ENCODE measurements around the gene INSR.
"Not testable (repeated sequence)": the region's sequence is repeated elsewhere in the genome, so short reads cannot be mapped to it uniquely, and the experiment has no call there.

Gene INSR

DNA sequence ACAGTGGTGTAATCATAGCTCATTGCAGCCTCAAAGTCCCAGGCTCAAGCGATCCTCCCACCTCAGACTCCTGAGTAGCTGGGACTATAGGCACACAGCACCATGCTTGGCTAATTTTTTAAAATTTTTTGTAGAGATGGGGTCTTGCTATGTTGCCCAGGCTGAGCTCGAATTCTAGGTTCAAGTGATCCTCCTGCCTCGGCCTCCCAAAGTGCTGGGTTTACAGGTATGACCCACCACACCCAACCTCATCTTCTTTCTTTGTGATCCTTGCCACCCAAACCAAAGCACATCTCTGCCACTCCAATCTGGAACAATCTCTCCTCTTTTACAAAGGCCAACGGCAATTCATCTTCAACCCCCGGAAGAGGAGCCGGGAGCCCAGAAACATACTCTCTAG, 38.6 kb downstream of the INSR start:
- DNase-seq: no peak

DNA sequence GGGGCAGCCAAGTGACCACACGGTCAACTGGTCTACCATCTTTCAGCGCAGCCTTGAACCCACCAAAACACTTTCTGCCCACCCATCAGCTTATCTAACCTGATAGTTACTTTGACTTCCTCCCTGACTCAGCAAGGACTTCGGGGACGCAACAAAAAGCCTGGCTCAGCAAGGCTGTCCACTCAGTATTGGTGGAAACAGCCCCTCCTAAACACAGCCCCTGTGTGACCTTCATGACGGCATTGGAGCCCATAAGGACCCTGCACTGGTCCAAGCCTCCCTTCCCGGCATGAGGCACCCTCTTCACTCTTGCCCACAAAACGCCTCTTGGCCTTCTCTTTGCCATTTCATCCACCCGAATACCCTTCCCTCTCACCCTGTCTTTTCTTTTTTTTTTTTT, 39.1 kb downstream of the INSR start:
- DNase-seq: no peak

DNA sequence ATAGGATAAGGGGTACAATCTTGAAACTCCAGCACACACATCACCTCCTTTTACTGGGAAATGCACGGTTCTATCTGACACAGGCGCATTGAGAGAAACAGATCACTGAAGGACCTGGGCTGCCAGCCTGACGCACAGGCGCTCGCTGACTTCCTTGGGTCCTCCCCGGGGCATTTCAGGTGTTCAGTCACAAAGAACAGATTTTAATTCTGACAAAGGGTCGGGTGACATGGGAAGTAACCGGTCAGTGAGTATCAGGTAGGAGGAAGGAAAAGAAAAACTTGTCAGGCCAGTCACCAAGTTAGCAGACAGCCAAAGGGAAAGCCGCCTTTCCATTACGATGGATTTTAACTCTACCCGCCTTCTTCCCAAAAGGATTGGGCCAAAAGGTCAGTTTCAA, 39.6 kb downstream of the INSR start:
- no peak for DNase-seq

DNA sequence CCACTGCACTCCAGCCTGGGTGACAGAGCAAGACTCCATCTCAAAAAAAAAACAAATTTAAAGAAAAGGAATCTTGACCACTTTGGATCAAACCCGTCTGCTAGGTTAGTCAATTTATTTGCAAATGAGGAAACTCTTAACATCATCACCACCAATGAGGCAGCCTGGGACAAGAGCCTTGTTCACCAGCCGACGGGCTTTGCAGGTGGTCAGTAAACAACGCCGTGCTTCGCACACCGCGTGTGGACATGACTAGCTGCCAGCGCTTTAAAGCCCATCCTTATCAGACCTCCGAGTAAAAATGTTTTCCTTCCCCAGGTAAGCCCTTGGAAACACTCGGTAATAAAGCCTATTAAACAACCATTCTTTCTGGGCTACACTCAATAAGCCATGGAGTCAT, 41.9 kb downstream of the INSR start:
- no peak for DNase-seq

DNA sequence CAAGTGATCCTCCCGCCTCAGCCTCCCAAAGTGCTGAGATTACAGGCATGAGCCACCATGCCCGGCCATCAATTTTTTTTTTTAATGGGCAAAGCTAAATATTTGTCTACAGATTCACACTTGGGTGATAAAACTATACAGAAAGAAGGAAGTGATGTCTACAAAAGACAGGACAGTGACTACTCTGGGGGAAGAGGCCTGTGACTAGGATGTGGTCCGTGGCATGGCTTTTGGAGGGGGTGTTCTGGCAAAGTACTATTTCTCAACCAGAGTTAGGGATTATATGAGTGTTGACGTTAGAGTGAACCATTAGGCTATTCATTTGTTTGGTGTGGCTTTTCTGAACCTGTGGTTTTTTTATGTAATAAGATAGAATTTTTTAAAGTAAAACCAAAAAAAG, 42.7 kb downstream of the INSR start:
- DNase-seq: no peak

DNA sequence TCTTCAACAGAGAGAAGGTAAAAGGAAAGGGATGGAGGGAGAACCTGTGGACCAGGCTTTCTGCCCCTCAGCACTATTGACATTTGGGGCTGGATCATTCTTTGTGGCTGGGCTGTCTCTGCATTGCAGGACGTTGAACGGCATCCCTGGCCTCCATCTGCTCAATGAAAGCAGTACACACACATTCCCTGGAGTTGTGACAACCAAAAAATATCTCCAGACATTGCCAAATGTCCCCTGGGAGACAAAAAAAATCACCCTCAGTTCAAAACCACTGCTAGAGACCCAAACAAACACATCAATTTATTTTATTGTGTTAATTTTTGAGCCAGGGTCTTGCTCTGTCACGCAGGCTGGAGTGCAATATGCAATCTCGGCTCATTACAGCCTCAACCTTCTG, 43.3 kb downstream of the INSR start:
- no peak for DNase-seq

DNA sequence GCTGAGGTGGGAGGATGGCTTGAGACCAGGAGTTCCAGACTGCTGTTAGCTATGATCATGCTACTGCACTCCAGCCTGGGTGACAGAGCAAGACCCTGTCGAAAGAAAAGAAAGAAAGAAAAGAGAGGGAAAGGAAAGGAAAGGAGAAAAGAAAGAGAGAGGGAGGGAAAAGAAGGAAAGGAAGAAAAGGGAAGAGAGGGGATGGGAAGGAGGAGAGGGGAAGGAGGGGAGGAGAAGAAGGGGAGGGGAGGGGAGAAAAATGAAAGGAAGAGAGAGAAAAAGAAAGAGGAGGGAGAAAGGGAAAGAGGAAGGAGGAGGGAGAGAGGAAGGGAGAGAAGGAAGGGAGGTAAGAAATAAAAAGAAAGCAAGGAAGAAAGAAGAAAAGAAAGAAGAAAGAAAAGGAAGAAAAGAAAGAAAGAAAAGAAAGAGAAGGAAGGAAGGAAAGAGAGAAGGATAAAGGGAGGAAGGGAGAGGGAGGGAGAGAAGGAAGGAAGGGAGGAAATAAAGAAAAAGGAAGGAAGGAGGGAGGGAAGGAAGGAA, 44.1 kb downstream of the INSR start:
- DNase-seq: no peak

DNA sequence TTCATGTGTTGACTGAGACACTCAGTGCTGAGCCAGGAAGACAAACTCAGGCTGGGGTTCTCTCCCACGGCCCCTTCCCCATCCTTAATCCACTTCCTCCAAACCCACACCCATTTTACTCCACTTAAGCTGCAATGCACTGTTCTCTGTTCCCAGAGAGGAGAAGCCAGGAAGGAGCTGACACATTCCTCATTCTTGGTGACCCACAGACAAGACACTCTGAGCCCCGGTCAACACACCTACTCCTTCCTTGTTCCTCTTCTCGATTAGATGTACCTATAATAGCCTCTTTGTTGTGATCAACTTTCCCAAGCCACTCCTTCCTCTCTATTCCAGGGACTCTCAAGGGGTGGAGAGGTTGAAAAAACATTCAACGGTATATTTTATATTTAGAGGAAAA, 47.1 kb downstream of the INSR start:
- DNase-seq: no peak

DNA sequence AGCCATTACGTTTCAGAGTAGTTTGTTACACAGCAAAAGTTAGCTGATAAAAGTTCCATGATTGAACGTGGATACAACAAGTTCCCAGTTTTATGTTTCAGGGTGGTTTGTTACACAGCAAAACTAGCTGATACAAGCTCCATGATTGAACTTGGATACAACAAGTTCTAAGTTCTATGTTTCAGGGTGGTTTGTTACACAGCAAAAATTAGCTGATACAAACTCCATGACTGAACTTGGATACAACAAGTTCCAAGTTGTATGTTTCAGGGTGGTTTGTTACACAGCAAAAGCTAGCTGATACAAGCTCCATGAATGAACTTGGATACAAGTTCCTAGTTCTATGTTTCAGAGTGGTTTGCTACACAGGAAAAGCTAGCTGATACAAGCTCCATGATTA, 47.6 kb downstream of the INSR start:
- DNase-seq: no peak

DNA sequence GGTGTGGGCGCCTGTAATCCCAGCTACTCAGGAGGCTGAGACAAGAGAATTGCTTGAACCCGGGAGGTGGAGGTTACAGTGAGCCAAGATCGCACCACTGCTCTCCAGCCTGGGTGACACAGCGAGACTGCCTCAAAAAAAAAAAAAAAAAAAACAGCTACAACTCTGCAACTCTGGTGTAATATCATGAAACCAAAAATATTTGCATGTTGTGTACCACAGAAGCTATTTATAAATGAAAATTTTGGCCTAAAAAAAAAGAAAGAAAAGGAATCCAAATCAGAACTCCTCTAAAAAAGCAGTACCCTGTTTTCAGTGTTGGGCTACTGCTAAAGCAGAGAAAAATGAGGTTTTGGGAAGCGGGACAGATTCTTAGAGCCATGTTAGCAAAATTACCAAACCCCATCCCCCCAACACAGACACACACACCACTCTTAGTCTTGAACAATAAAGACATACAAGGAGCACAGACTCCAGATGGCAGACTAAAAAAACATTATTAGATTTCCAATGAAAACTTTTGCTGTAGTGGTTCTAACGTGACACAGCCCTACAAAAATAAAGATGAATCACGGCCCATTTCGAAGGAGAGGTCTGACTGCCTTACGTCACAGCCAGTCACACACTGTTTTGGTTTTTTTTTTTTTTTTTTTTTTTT, 51.5 kb downstream of the INSR start:
- DNase-seq: no peak

DNA sequence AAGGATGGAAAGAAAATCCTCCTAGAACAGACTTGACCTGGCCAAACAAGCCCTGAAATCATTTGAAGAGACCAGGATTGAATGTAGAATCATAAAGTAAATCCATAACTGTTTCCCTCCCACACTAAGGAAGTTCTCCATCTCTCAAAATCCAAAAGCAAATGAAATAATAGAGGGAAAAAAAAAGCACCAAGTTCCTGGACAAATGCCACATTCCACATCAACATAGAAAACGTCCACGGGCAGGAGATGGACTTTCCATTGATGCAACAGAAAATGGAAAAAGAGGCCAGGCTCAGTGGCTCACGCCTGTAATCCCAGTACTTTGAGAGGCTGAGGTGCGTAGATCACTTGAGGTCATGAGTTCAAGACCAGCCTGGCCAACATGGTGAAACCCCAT, 56.2 kb downstream of the INSR start:
- DNase-seq: no peak

DNA sequence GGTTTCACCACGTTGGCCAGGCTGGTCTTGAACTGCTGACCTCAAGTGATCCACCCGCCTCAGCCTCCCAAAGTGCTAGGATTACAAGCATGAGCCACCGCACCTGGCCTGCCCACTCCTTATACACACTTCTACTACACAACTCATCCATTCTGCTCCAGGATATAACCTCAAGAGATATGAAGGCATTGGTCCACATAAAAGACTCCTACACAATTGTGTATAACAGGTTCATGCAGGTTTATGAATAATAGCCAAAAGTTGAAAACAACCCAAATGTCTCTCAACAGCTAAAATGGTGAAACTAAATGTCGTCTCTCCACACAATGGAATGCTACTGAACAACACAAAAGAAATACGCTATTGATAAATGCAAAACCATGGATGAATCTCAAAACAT, 58.1 kb downstream of the INSR start:
- no peak for DNase-seq

DNA sequence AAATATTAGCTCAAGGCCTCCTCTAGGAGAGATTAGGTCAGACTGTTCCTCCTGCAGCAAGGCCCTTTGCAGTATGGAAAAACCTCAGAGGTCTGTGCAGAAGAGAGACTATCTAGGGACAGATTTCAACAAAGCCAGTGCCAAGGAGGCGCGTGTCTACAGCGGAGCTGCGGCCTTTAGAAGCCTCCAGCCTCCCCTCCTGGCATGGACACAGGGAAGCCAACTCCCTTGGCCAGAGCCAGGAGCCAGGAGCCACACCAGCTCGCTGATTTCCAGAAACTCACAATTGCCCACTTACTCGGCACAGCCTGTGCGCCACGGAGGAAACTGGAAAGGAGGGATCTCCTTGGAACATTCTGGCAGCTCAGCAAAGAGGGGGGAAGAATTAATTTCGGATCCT, 63.4 kb downstream of the INSR start:
- DNase-seq: no peak

DNA sequence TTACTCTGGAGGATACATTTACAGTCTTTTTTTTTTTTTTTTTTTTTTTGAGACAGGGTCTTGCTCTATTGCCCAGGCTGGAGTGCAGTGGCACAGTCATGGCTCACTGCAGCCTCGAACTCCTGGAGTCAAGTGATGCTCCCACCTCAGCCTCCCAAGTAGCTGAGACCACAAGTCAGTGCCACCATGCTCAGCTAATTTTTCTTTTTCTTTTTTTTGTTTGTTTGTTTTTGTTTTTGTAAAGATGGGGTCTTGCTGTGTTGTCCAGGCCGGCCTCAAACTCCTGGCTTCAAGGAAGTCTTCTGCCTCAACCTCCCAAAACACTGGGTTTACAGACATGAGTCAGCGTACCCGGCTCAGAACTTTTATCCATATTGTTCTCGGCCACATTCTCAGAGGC, 64.5 kb downstream of the INSR start:
- DNase-seq: no peak

DNA sequence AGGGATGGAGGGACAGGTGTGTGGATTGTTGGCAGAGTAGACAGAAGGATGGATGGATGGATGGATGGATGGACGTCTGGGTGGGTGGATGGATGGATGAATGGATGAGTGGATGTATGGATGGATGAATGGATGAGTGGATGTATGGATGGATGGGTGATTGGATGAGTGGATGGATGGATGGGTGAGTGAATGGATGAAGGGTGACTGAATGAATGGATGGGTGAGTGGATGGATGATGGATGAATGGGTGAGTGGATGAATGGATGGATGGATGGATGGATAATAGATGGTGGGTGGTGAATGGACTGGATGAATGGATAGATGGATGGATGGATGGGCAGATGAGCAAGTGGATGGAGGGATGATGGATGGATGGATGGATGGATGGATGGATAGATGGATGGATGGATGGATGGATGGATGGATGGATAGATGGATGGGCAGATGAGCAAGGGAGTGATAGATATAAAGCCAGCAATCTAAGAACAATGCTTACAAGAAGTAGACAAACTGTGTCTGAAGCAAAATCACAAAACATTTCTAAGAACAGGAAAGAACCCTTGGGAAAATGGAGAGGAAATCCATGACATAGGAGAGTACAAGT, 65.2 kb downstream of the INSR start:
- no peak for DNase-seq

DNA sequence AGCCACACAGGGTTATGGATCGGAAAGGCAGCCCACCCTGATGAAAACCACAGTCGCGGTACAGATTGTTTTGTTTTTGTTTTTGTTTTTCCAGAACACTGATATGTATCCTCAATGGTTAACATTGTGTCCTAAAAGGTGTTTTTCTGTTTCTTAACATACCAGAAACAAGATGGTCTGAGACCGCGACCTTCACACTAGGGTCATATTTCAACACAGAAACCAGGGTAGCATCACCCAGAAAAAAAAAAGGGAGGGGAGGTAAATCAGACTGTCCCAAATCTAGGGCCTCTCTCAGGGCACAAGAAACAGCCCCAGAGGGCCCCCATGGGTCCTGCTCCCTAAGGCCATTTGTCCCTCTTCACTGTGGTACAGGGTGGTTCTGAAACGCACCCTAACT, 66.5 kb downstream of the INSR start:
- DNase-seq: no peak

DNA sequence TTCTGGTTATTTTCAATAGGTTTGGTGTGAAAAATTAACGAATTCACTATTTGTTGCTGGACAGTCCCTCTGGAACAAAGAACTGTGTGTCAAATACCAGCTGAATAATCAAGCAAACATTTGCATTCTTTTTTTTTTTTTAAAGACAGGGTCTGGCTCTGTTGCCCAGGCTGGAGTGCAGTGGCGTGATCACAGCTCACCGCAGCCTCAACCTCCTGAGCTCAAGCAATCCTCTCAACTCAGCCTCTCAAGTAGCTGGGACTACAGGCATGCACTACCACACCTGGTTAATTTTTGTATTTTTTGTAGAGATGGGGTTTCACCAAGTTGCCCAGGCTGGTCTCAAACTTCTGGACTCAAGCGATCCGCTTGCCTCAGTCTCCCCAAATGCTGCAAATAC, 67.1 kb downstream of the INSR start:
- not testable (repeated sequence) for DNase-seq

DNA sequence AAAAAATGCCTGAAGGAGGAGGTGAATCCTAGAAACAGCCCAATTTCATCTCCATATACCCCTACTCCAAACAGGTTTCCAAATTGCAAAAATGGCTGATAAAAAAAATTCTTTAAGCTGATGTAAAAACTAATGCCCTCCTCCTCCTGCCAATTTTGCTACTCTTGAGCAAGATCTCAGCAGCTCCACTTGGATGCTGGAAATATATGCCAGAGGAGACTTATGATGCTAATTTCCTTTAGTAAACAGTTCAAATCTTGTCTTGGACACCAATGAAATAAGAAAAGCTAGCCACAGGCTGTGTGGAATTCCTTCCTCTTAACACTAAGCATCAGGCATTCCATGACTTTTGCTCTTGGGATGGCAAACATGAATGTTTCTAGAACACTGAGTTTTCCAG, 67.5 kb downstream of the INSR start:
- DNase-seq: no peak

DNA sequence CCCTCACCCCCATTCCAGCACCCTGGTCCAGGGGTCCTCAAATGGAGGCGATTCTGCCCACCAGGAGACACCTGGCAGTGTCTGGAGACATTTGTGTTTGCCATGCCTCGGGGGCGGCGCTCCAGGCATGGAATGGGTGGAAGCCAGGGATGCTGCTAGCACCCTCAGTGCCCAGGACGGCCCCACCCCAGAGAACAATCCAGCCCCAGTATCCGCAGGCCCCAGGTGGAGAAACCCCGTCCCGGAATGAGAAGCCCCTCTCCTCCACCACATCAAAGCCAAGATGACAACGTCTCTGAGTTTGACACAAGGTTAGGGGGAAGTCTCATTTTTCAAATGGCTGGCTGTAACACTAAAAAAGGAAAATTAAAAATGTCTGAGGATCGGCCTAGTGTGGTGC, 68.5 kb downstream of the INSR start:
- no peak for DNase-seq

DNA sequence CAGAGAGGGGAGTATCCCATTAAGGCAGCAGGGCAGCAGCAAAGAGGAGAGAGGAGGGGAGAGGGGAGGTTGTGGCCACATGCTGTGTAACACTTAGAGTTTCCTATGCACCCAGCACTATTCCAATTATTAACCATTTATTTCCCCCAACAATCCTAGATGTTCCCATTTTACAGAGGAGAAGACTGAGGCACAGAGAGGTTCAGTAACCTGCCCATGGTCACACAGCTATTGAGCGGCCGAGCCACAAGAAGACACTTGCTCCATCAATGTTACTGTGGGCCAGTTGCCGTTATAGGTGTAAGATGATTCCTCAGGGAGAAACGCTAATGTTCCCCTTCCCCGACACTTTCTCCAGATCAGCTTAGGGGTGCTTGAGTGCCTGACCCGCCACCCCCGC, 69.2 kb downstream of the INSR start:
- DNase-seq: no peak

DNA sequence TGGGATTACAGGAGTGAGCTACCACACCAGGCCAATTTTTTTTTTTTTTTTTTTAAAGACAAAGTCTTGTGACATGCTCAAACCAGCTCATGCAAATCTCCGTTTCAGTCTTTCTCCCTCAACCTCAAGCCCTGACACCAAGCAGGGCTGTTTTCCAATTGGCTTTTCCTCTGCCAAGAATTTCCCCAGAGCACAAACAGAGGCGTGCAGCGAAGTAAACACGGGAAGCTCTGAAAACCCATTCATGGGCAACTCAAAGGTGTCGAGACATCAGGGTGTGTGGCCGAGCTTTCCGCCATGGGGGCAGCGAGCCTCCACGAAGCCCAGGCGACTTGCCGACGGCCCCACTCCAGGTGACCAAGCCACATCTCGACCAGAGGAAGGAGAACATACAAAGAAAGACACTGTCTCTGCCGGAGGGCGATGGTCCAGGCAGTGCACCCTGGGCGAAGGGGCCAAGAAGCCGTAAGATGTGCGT, 70.0 kb downstream of the INSR start:
- DNase-seq: peak in 1 of 2 experiments; percentile 8

DNA sequence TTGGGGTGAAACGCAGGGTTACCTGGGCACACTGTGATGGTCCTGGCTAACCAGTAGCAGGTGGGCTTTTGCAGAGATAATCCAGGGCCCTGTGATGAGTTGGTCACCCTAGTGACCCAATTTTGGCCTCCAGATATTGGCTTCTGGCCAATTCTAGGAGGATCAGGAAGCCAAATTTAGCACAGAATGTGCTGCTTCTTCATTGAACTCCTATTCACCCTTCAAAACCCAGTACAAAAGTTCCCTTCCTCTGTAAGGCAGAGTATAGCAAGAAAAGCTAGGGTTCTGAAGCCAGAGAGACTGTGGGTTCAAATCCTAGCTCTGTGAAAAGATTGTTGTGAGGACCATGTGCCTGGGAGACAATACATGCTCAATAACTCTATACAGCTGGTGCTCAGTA, 70.8 kb downstream of the INSR start:
- DNase-seq: no peak

DNA sequence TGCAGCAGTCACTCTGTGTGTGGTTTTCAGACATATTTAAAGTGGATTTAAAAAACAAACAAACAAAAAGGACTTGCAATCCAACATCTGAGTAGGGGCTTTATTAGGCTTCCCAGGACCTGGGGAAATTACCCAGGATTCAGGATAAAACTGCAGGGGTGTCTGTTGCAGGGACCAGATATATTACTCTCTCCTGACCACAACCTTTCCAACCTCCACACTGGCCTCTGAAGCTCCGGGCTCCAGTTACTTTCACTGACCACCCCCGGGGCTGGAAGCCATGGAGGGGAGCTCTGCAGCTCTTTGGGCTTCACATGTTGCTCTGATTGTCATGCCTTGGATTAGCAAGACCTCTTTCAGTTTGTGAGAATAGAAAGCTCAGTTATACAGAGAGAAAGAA, 75.2 kb downstream of the INSR start:
- DNase-seq: no peak

DNA sequence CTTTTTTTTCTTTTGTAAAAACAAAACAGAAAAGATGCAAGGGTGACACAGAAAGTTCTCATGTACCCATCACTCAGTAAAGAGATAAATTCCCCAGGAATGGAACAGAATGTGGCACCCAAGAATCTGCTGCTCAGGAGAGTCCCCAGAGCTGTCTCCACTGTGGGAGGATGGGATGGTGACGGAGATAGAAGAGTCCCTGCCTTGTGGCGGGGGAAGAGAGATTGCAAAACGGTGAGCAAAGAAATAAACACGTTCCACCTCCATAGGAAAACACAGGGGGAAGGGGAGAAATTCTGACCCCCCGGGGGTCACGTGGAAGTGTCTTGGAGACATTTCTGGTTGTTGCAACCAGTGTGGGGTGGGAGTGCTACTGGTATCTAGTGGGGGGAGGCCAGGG, 76.4 kb downstream of the INSR start:
- DNase-seq: no peak

DNA sequence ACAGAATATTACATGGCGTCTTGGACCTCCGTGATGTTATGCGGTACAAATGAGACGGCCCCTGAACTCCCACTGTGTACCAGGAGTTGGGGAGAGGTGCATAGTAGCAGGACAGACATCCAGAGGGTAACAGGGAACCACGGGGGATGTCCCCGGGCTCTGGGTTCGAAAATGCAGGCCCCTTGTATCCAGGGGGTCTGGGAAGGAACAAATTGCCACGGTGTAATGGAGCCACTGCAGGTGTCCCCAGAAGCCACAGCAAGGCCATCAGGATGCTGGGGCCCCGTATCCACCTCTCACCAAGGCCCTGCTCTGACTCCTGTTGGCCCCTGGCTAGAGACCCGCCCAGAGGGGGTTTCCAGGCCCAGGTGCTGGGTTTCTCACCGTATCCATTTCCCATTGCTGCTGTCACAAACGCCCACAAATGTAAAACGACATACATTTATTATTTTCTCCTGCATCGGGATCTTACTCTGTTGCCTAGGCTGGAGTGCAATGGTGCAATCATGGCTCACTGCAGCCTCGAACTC, 77.8 kb downstream of the INSR start:
- DNase-seq: no peak
